Upper lobe of right lung (tissue), 1 donor: ENCODE data around the gene ZNF695. TPM values are rescaled to one million over a fixed set of nuclear protein-coding genes. Genes with fewer than 3 reads are reported as not detected.
A peak's percentile ranks its signal among the peaks of the same experiment; 100 is the strongest.

Experiments
- ATAC-seq: fragments of 200-7000 bp; cut with Tn5 transposase; one replicate; pipeline ENCODE4 v1.9.1; 2020; ENCODE audit warnings: mild to moderate bottlenecking, moderate library complexity
- DNase-seq: peaks from one replicate; pipeline ENCODE4 v3.0.0-alpha.2; 2020
- H3K27ac ChIP-seq: fragments of 200-600 bp; one replicate; pipeline ENCODE4 v1.8.0; 2022
- H3K27me3 ChIP-seq: fragments of 200-600 bp; one replicate; pipeline ENCODE4 v1.8.0; 2022; ENCODE audit warnings: mild to moderate bottlenecking
- H3K36me3 ChIP-seq: fragments of 200-600 bp; one replicate; pipeline ENCODE4 v1.8.0; 2022
- H3K4me1 ChIP-seq: fragments of 200-600 bp; one replicate; pipeline ENCODE4 v1.8.0; 2022
- H3K4me3 ChIP-seq: fragments of 200-600 bp; one replicate; pipeline ENCODE4 v1.8.0; 2022; ENCODE audit warnings: mild to moderate bottlenecking
- H3K9me3 ChIP-seq: fragments of 200-600 bp; one replicate; pipeline ENCODE4 v1.8.0; 2022
- intact Hi-C: fragments of 100-400 bp; cut with DNase I; formaldehyde crosslinking; loops from one replicate; pipeline ENCODE4 v1.11.0; 2022
- long read RNA-seq: library from polyadenylated mRNA; unstranded; transcript quantifications from one replicate; pipeline ENCODE4 v2.0.0, GENCODE V29; 2021
- total RNA-seq: library from RNA; stranded (reverse); fragmentation: NEBNext Ultra II Directional; extraction: Animal tissue kit (Norgen Biotek cat#: 25700); gene quantifications from one replicate; pipeline ENCODE4 v1.2.1, GENCODE V29; 2021
- TF ChIP-seq, protein P1 (sequence below): fragments of 200-600 bp; IDR thresholded peaks from one replicate; pipeline ENCODE4 v1.8.0; 2022; ENCODE audit warnings: antibody characterized with exemption
- donor health status: DM: no; HTN: yes; CAD: no; lungs with severe emphysema.

The ZNF695 gene
- not detected for total RNA-seq
- long read RNA-seq, result 0 reads

DNA sequence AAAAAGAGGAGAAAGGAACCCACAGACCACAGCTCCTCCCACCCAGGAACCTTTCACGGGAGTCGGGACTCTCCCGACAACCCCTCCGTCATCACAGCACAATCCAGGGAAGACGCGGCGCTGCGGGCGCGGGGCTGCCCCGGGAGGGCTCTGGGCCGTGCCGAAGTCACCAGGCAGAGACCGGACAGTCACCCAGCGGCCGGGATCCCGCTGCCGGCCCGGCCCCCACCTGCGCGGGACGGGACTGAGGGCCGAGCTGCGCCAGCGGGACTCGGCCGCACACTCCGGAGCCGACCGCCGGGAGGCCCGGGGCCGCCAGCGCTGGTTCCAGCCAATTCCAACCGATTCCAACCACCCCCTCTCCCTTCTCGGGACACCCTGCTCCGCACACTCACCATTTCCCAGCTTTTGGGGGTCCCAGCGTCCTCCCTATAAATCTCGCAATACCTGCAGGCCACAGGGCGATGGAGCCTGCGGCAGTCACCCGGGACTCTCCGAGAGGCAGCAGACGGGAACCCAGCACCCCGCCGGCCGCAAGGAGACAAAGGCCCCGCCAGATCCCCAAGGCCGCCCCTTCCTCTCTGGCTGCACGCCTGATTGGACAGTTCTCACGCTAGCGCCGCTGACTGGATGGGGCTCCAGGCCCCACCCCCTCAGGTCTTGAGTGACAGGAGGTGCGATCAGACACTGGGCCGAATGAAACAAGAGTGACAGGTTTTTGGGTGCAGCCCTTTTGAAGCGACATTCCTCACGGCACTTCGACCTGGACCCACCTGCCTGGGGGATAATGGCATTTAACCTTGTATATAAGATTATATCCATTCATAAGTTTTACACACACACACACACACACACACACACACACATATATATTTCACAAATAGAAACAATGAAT, at the start of gene ZNF695:
ZNF695 (minus strand) TSS at position 547 of the 895 bp plus-strand sequence; CDS start at position 398, 149 bp downstream.
- peaks cover 4% of the 10 kb centered on the region for H3K9me3 ChIP-seq
- DNase-seq (peak; percentile 87), ATAC-seq (peak; percentile 99)
- H3K27me3 ChIP-seq, result peaks cover 17% of the 10 kb centered on the region
- peak within 1 kb of the TSS; percentile 52 for H3K4me3 ChIP-seq
- intact Hi-C loops, result no loop called here
- no peak within 1 kb of the TSS for H3K27ac ChIP-seq
- TF ChIP-seq, protein P1, sequence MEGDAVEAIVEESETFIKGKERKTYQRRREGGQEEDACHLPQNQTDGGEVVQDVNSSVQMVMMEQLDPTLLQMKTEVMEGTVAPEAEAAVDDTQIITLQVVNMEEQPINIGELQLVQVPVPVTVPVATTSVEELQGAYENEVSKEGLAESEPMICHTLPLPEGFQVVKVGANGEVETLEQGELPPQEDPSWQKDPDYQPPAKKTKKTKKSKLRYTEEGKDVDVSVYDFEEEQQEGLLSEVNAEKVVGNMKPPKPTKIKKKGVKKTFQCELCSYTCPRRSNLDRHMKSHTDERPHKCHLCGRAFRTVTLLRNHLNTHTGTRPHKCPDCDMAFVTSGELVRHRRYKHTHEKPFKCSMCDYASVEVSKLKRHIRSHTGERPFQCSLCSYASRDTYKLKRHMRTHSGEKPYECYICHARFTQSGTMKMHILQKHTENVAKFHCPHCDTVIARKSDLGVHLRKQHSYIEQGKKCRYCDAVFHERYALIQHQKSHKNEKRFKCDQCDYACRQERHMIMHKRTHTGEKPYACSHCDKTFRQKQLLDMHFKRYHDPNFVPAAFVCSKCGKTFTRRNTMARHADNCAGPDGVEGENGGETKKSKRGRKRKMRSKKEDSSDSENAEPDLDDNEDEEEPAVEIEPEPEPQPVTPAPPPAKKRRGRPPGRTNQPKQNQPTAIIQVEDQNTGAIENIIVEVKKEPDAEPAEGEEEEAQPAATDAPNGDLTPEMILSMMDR, result no peak
- no peaks in the 10 kb centered on the region for H3K36me3 ChIP-seq
- H3K4me1 ChIP-seq, result no peaks in the 10 kb centered on the region

- H3K9me3 ChIP-seq, result peaks cover 24% of the 10 kb centered on the region
- H3K27me3 ChIP-seq, result no peaks in the 10 kb centered on the region
- DNase-seq (no peak), ATAC-seq (no peak)
- no peak overlapping the region for H3K27ac ChIP-seq
- no peaks in the 10 kb centered on the region for H3K36me3 ChIP-seq
- TF ChIP-seq, protein P1, result no peak
- no peak overlapping the region for H3K4me3 ChIP-seq
- intact Hi-C loops, result no loop called here
- H3K4me1 ChIP-seq, result no peaks in the 10 kb centered on the region
Measured at GRCh38 chr1:247056071-247056470, 48.2 kb upstream of the ZNF695 start.

- H3K36me3 ChIP-seq, result no peaks in the 10 kb centered on the region
- H3K27me3 ChIP-seq, result no peaks in the 10 kb centered on the region
- no peaks in the 10 kb centered on the region for H3K4me1 ChIP-seq
- DNase-seq (no peak), ATAC-seq (no peak)
- no peak overlapping the region for H3K27ac ChIP-seq
- H3K4me3 ChIP-seq, result no peak overlapping the region
- H3K9me3 ChIP-seq, result peaks cover 24% of the 10 kb centered on the region
- intact Hi-C loops, result no loop called here
- TF ChIP-seq, protein P1, result no peak
Measured at GRCh38 chr1:247054992-247055415, 47.1 kb upstream of the ZNF695 start.

DNA sequence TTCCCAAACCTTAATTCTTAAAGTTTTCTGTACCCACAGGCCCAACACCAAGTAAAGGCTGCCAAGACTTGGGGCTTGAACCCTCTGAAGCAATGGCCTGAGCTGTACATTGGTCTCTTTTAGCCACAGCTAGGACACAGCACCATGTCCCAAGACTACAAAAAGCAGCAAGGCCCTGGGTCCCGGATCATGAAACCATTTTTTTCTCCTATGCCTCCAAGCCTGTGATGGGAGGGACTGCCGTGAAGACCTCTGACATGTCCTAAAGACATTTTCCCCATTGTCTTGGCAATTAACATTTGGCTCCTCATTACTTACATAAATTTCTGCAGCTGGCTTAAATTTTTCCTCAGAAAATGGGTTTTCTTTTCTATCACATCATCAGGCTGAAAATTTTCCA, 39.8 kb upstream of the ZNF695 start:
- Histone ChIP-seq H3K9me3 (peaks cover 4% of the 10 kb centered on the region), H3K36me3 (no peaks in the 10 kb centered on the region), H3K27me3 (no peaks in the 10 kb centered on the region), H3K4me3 (no peak overlapping the region), H3K4me1 (no peaks in the 10 kb centered on the region), H3K27ac (no peak overlapping the region)
- intact Hi-C loops, result no loop called here
- no peak for DNase-seq
- ATAC-seq, result no peak
- TF ChIP-seq, protein P1, result no peak

- H3K27me3 ChIP-seq, result no peaks in the 10 kb centered on the region
- H3K4me1 ChIP-seq, result no peaks in the 10 kb centered on the region
- peaks cover 4% of the 10 kb centered on the region for H3K9me3 ChIP-seq
- TF ChIP-seq, protein P1, result no peak
- ATAC-seq, result no peak
- no peaks in the 10 kb centered on the region for H3K36me3 ChIP-seq
- H3K4me3 ChIP-seq, result no peak overlapping the region
- H3K27ac ChIP-seq, result no peak overlapping the region
- intact Hi-C loops, result no loop called here
- no peak for DNase-seq
Measured at GRCh38 chr1:247047260-247047659, 39.4 kb upstream of the ZNF695 start.
